HG03045 (cell line): ENCODE data around the gene LEMD1.
"Not testable (repeated sequence)": the region's sequence is repeated elsewhere in the genome, so short reads cannot be mapped to it uniquely, and the experiment has no call there.

Source experiments
- ATAC-seq: cut with Tn5 transposase; IDR thresholded peaks from one replicate; pipeline ENCODE4 v1.9.1; 2021; ENCODE audit warnings: mild to moderate bottlenecking, moderate library complexity; ENCODE audit not compliant: unreplicated experiment

The LEMD1 gene

DNA sequence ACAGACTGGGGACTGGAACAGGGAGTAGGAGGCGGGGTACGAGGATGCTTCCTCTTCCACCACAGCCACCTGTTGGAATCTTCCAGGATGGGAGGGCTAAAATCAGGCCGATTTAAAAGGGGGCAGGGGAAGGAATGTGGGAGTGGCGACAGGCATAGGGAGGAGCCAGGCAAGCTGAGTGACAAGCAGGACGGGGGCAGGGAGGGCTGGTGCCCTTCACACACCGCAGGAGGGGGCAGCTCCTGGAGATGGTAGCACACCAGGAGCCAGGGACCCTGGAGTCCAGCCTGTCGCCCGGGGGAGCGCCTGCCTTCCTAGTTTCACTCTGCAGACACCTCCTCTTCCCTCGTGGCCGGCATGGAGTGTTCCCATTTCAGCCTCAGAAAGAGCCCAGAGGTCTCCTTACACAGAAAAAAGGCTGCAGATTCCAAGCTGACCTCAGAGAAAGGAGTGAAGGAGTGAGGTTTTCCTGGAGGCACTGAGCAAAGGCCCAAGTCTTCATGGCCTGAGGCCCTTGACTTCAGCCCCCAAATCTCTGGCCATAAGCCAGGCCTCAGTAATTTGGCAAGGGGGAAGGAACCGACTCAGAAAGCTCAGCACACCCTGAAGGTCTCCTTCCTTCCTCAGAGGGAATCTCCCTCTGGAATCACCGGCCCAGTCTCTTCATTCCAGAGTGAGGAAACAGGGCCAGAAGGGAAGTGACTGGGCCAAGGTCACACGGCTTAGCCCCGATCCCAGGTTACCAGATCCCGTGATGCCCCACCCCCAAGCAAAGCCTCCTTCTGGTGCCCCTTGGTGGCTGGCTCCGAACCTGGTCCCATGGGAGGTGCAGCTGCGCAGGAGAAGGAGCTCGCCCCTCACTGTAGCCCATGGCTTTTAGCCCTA lies 25.8 kb upstream of the LEMD1 start:
- ATAC-seq: no peak

DNA sequence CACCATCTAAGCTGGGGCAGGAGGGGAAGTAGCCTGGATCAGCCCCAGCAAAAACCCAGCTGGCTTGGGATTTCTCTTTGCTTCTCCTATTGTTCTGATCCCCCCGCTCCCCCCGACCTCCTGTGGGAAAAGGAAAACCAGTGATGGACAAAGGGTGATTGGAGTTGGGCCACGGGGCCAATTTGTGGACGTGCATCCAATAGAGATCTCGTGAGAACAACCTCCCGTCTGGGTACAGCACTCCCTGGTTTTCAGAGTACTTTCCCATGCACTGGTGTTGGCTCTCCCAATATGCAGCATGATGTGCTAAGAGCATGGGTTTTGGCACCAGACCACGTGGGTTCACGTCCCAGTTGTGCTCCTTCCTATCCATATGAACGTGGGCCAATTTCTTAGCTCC lies 25.0 kb upstream of the LEMD1 start:
- no peak for ATAC-seq

DNA sequence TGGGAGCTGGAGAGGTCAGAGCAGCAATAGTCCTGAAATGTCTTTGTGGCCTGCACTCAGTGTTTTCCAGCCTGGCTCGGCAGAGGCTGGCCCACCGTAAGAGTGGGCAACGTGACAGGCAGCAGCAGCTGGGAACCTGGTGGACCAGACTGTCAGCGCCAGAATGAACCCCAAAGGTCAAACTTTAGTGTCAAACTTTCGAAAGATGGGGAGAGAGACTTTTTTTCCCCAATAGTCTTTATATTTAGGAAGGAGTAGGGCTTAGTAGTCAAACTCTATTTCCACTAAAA lies 23.7 kb upstream of the LEMD1 start:
- ATAC-seq: no peak

DNA sequence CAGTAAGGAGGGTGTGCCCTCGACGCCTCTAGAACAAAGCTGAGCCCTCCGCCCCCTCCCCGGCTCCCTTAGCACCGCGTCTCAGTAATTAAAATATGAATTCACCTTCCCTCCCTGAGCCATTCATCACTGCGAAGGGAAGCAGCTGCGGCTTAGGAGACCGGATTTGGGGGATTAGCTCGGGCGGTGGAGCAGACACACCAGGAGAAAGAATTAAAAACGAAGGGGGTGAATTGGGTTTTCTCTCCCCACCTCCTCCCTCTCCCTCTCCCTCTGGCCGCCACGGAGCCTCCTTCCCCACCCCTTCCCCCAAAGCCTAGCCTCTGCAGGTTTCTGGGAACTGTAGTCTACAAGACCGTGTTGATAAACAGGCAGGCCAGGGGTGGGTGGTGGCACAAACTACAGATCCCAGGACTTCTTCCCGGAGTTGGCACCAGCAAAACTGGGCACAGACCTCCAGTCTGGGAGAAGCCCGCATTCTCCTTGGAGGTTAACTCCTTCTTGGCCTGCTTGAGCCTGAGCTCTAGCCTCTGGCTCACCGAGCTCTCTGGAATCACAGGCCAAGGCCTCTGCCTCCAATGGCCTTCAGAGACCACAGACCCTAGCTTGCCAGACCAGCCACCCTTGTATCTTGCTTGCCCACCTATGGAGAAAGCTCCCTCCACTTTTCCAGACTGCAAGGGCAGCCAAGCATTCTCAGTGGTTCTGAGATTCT lies 23.2 kb upstream of the LEMD1 start:
- no peak for ATAC-seq

DNA sequence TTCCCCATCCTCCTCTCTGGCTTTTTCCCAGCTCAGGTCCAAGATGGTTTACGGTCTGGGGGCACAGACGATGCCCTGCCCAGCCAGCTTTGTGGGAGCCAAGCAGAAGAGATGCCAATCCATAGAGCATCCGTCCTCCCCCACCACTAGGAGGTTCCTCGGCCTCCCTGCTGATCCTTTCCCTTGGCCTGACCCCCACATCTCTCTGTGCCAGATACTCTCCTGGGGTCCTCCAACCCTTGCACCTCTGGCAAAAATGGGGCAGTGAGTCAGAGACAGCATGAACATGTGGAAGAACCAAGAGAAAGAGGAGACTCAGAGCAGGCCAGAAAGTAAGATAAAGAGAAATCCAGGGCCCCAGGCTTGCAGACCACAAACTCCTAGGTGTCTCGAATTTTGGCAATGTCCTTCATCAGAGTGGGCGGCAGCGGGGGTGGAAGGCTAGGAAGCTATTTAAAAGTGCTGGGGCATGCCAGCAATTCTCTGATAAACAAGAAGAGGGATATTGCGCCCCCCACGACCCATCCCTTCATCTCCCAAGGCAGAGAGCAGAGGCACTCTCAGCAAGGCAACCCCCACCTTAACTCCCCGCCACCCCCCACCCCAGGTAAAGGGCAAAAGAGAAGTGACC lies 22.6 kb upstream of the LEMD1 start:
- no peak for ATAC-seq

DNA sequence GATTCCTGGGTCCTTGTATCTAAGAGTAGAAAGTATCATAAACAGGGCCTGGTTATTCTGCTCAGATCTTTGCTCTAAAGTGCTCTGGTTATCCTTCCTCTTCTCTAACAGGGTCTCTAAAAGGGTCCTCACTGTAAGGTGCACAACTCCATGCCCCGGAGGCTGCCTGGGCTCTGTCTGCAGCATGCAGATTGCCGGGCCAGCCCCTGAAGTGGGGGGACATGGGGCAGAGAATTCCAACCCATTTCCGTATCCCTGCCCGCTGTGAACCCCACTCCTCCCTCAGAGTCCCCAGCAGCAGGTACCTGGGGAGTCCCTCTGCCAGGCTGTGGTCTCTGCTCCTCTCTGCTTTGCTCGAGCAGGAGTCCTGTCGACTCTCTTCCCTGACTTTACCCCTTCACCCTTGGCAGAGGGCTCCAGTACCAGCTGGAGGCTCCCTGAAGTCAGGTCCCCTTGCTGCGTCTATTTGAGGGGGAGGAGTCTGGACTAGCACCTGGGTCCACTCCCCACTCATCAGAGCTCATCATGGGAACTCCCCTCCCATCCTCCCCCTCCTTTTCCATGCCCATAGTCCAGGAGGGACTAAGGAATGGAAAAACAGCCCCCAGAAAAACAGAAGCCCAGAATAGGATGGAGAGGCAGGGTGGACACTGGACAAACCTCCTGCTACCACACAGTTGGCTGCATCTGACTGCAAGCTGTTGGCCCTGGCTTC lies 21.9 kb upstream of the LEMD1 start:
- no peak for ATAC-seq

DNA sequence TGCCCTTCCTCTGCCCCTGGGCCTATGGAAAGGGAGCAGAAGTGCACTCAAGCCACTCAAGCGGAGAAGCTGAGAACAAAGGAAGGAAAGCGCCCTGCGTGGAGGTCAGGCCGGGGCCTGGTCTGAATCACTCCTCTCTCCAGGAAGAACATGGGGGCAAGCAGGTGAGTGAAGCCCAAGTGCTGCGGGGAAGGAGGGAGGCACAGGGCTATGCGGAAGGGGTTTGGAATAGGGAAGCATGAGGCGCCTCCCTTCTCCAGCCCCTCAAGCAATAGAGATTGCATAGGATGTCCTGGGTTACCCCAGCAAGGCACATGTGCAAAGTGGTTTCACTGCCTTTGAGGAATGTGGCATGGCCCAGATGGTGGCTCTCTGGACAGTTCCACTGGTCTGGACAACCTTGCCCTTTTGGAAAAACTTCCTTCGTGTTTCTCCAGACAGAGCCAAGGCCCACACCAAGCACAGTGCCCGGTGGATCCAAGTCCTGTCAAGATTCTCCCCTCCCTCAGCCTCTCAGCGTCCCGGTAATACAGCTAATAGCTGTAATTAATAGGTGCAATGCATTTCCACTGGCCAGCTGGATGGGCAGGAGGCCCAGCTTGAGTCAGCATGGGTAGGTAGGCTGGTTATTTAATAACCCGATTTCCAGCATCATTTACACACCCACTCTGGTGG lies 20.3 kb upstream of the LEMD1 start:
- ATAC-seq: no peak

DNA sequence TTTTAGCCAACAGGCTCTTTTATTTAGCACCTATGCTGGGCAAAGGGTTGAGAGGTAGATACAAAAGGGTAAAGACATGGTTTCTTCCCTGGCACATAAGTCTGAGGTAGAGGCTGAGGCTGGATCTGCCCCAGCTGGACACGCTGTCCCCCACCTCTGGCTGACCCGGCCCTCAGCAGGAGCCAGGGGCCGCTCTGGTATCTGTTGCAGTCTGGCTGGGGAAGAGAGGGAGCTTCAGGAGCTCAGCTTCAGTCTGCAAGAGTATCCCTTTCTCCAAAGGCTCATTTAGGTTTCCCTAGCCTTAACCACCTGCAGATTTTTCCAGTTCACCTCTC lies 19.8 kb upstream of the LEMD1 start:
- no peak for ATAC-seq

DNA sequence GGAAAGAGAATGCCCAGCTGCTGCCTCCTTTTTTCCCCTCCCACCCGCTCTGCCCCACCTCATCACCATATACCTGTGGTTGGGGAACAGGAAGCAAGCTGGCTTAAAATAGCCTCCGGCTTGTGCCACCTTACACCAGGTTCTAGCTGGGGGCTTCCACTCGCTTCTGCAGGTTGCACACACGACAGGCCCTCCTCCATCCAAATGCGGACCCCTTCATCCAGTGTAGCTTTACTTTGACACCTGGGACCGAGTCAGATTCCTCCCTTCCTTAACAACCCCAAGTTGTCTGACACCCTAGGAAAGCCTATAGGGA lies 19.4 kb upstream of the LEMD1 start:
- ATAC-seq: no peak

DNA sequence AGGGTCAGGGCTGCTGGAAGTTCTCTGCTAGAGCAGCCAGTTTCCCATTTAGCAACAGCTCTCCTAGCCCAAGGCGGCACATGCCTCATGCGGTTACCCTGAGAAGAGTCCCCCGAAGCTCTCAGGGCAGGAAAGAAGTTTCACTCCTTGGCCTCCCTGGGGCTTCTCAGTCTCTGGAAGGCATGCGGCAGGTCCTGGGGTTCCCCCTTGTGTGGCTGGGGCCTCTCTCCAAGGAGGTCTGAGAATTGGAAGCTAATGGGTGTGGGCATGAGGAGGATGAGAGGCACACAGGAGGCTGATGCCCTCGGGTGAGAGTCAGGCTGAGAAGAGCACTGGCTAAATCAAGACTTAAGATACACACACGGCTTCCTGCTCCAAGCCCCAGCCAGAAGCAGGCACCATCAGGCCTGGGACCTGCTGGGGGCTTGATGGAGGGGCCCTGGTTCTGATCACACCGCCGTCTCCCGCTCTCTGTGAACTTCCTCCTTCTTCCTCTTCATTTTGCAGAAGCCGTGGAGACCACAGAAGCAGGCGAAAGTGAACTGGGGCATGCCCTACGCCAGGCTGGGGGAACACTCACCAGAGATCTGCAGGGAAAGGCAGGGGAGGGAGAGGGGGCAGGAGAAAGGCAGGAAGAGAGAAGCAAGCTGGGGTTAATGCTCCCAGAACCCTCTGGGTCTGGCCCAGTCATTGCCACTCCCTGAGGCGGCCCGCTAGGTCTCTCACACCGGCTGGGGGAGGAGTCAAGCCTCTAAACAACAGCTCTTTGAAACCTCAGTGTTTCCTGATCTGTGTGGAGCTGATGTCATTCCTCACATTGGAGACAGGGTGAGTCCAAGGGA lies 18.8 kb upstream of the LEMD1 start:
- no peak for ATAC-seq

DNA sequence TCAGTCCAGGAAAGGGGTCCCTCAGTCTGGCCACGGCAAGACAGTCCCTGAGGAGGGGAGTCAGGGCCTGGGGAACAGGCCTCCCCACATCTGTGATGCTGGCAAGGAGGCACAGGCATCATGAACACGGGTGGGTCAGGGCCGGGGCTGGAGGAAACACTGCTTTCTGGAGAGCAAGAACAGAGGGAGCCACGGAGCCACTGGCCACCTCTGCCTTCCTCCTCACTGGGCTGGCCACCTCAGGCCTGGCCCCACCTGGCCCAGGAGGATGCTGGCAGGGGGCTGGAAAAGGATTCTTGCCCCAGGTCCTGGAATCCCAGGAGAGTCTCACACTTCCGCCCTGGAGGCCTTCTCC lies 18.2 kb upstream of the LEMD1 start:
- no peak for ATAC-seq

DNA sequence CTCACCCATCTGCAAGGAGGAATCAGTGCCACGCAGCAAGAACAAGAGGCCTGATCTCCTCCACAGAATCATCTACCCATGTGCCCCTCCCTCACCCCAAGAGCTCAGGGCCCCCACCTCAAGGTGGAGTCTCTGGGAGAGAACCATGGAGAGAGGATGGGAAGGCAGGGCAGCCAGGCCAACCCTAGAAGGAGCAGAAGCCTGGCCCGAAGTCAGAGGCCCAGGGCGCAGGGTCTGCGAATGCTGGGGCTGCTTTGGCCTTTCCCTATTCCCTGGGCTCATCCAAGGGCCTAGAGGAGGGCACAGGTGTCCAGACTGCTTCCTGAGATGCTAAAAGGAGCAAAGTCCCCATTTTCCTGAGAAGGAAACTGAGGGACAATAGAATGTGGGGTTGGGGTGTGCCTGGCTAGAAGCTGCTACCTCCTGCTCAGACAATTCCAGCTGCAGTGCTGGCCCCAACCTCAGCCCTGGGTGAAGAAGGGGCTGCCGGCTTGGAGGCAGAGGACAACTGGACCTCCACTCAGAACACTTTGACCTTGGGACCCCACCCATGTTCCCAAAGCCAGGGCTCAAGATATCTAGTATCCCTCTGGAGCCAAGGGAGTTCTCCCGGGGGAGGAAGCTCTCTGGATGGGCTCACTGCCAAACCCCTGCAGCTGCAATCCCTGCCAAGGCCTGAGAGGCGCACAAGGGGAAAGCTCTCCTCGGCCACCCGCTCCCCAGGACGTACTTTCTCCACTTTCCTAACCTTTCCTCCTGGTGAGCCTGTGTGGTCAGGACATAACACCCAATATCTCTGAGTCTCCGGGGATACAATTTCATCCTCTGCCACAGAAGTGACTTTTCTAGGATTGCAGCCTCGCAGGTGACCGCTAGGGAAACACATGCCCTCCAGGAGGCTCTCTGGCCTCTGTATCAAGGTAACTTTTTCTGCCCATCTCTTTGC lies 16.6 kb upstream of the LEMD1 start:
- ATAC-seq: no peak

DNA sequence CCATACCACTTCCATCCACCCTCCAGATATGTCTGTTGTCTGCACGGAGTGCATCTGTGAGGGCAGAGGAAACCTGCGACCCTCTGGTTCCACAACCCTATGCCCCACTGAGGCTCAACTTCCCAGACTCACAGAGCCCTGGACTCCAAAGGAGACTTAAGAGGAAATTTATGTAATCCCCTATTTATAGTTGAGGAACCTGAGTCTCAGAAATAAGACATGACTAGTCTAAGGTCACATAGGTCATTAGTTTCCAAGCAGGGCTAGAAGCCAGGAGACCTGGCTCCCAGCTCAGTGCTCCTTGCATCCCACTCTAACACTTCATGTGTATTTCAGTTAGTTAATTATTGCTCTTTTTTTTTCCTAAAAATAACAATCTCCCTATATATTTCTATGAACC lies 15.7 kb upstream of the LEMD1 start:
- ATAC-seq: no peak

DNA sequence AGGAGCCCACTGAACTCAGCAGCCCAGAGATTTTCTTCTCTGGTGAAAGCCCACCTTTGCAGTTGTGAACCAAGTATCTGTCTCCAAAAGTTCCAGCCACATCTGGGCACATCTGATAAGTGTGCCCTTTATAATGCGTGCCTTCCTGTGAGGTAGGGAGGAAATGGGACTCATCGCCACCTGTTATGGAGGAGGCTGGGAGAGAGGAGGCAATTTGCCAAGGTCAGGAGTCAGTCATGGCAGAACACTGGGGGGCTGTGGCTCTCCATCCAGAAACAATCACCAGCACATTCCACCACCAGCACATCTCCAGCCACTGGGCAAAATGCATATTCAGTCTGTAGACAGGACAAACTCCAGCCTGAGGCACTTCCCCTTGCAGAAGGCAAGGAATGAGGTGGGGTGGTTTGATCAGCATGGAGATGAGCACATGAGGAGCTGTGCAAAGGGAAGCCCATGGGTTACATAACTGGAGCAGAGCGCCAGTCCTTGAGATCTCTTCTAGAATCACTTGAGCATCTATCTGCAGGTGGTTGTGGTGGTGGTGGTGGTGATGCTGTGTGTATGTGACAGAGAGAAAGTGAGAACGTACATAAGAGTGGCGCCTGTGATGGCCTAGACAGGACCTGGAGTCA lies 15.0 kb upstream of the LEMD1 start:
- ATAC-seq: no peak

DNA sequence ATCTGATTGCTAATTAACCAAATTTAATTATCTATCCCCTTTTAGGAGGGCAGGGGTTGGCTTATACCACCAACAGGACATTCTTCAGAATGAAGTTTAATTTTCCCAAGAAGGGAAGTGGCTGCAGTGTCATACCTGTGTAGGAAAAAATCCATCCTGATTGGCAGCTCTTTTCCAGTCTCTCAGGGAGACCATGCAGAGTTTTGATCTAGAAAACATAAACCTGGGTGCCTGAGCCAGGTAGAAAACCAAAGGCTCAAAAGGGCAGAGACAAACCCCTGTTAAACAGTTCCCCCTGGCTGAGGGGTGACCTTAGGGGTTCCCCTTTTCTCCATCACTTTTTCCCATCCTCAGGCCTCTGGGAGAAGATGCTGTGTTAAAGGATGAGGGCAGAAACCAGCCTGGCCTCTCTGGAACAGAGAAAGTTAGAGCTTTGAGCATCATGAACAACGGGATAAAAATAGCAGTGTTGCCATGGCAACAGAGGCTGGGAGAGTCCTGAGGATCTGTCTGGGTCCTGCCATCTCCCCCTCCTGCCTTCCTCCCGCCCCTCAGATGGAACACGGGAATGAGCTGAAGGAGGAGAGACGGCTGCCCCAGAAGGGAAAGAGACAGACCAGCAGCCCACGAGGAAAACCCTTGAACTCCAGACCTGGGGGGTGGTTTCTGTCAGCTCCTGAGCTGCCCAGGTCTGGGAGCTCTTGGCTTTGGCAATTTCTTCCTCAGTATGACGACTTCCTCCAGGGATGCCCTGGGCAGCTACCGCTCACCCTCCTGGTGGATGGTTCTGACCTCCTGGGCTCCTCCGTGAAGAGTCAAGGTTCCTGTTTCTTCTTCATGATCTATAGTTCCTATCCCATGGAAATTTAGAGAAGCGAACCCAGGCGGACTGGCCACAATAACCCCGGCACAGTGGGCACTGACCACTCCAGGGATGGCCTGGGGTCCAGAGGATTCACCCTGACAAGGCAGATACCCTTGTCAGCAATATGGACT lies 14.0 kb upstream of the LEMD1 start:
- ATAC-seq: no peak

DNA sequence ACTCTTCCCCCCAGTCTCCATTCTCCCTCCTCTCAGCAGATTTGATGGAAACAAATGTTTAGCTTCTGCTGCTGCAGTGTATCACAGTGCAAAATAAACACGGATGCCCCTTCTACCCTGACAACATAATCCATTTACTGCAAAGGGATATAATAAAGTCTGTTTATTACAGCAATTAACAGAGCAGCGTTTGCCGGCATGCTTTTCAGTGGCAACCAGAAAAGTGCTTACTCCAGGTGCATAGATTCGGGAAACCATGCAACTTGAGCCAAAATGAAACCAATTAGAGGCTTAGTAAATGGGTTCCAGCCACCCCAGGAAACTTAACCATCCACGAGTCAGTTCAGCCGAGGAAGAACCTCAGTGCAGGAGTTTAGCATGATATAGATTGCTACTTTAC lies 12.9 kb upstream of the LEMD1 start:
- no peak for ATAC-seq

DNA sequence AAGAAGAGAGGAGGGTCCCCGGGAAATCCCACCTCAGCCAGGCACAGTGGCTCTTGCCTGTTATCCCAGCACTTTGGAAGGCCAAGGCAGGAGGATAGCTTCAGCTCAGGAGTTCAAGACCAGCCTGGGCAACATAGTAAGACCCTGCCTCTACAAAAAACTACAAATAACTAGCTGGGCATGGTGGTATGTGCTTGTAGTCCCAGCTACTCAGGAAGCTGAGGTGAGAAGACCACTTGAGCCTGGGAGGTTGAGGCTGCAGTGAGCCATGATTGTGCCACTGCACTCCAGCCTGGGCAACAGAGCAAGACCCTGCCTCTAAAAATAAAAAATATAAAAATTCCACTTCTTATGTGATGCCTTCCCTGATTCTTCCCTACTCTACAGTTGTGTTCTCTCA lies 10.8 kb upstream of the LEMD1 start:
- ATAC-seq: not testable (repeated sequence)

DNA sequence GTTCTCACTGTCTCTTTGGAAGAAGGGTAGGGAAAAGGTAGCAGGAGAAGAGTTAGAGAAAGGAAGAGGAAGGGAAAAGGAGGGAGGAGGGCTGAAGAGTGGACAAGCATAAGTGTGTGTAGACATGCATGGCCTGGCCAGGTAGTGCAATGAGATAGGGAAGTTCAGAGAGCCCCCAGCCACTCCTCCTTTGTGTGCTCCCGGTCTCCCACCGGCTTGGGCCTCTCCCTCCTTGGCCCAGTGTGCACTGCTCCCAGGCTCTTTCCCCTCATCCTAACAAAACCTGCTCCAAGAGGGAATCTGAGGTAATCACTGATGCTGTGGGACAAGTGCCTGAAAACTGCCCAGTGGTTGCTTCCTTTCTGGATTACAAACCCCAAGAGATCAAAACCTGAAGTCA lies 10.3 kb upstream of the LEMD1 start:
- no peak for ATAC-seq
